ENCODE measurements around the gene FXN. TPM values are rescaled to one million over a fixed set of nuclear protein-coding genes. Genes with fewer than 3 reads are reported as not detected.

Gene FXN
- total and polyA plus RNA-seq, 10 donors = 11.1 to 25.3 (median 15.8) TPM

GRCh38 chr9:69036799-69037198 lies 1.2 kb downstream of the FXN start:
- no peak for TF ChIP-seq POLR2A (IDR thresholded peaks at IDR 0.05)
- no peak for TF ChIP-seq CTCF (IDR thresholded peaks at IDR 0.05 in 8 of 11, conservative IDR thresholded peaks at IDR 0.05 in 3 of 11)
- no peak for TF ChIP-seq POLR2AphosphoS5 (IDR thresholded peaks at IDR 0.05)
- H3K36me3 ChIP-seq = peaks cover 0 to 4% (median 0%) of the 10 kb centered on the region in 6 donors
- DNase-seq = no peak
- WGBS, 5 donors = 51 to 70% (median 60%) methylated on average over 10 of the region's 10 CpGs
- H3K4me3 ChIP-seq = peak overlapping the region; percentile 63 to 93 (median 81)
- intact Hi-C loops (cut with DNase I; ENCODE audit: low total_unique reads) = no loop called here
- no peaks in the 10 kb centered on the region for H3K27me3 ChIP-seq (replicated peaks in 1 of 7)
- no peaks in the 10 kb centered on the region for H3K9me3 ChIP-seq
- peaks cover 5 to 22% (median 16%) of the 10 kb centered on the region in 6 donors for H3K4me1 ChIP-seq
- H3K27ac ChIP-seq = peak overlapping the region; percentile 81 to 94 (median 88)

GRCh38 chr9:69040646-69041045 lies 5.1 kb downstream of the FXN start:
- intact Hi-C loops (cut with DNase I; ENCODE audit: low total_unique reads) = no loop called here
- WGBS, 5 donors = 93 to 98% (median 94%) methylated on average over 2 of the region's 2 CpGs
- no peak for DNase-seq

GRCh38 chr9:69044240-69045219 lies 9.0 kb downstream of the FXN start:
- Histone ChIP-seq H3K27ac (peak overlapping the region in 3 of 8 donors; percentile 1 to 34 (median 17)), H3K27me3 (replicated peaks in 1 of 7) (no peaks in the 10 kb centered on the region), H3K4me1 (peaks cover 0 to 36% (median 6%) of the 10 kb centered on the region in 6 donors), H3K9me3 (no peaks in the 10 kb centered on the region), H3K36me3 (peaks cover 0 to 38% (median 30%) of the 10 kb centered on the region in 6 donors), H3K4me3 (no peak overlapping the region)
- TF ChIP-seq POLR2A (IDR thresholded peaks at IDR 0.05) (no peak), POLR2AphosphoS5 (IDR thresholded peaks at IDR 0.05) (peak in 1 of 3 donors; percentile 11)
- 58 to 67% (median 63%) methylated on average over 9 of the region's 9 CpGs for WGBS, 5 donors
- no peak for DNase-seq
- intact Hi-C loops (cut with DNase I; ENCODE audit: low total_unique reads) = no loop called here

More at GRCh38 chr9:69040646-69041045, 5.1 kb downstream of the FXN start:
- Histone ChIP-seq H3K9me3 (no peaks in the 10 kb centered on the region), H3K4me3 (no peak overlapping the region), H3K36me3 (peaks cover 0 to 4% (median 0%) of the 10 kb centered on the region in 6 donors), H3K4me1 (peaks cover 5 to 46% (median 17%) of the 10 kb centered on the region in 6 donors), H3K27me3 (replicated peaks in 1 of 7) (no peaks in the 10 kb centered on the region), H3K27ac (no peak overlapping the region)
- TF ChIP-seq CTCF (IDR thresholded peaks at IDR 0.05 in 8 of 11, conservative IDR thresholded peaks at IDR 0.05 in 3 of 11) (no peak), POLR2A (IDR thresholded peaks at IDR 0.05) (no peak), POLR2AphosphoS5 (IDR thresholded peaks at IDR 0.05) (no peak)

GRCh38 chr9:69045821-69046220 lies 10.3 kb downstream of the FXN start:
- no peak for DNase-seq
- WGBS, 5 donors = 84 to 99% (median 88%) methylated on average over 4 of the region's 4 CpGs
- peaks cover 0 to 45% (median 35%) of the 10 kb centered on the region in 6 donors for H3K36me3 ChIP-seq
- intact Hi-C loops (cut with DNase I; ENCODE audit: low total_unique reads) = no loop called here
- H3K4me1 ChIP-seq = peaks cover 0 to 36% (median 6%) of the 10 kb centered on the region in 6 donors
- TF ChIP-seq CTCF (IDR thresholded peaks at IDR 0.05 in 8 of 11, conservative IDR thresholded peaks at IDR 0.05 in 3 of 11) (no peak), POLR2A (IDR thresholded peaks at IDR 0.05) (no peak), POLR2AphosphoS5 (IDR thresholded peaks at IDR 0.05) (no peak)
- H3K4me3 ChIP-seq = no peak overlapping the region
- H3K27ac ChIP-seq = no peak overlapping the region
- H3K9me3 ChIP-seq = no peaks in the 10 kb centered on the region
- no peaks in the 10 kb centered on the region for H3K27me3 ChIP-seq (replicated peaks in 1 of 7)
